ENCODE results near the gene FOSB.

FOSB gene

DNA sequence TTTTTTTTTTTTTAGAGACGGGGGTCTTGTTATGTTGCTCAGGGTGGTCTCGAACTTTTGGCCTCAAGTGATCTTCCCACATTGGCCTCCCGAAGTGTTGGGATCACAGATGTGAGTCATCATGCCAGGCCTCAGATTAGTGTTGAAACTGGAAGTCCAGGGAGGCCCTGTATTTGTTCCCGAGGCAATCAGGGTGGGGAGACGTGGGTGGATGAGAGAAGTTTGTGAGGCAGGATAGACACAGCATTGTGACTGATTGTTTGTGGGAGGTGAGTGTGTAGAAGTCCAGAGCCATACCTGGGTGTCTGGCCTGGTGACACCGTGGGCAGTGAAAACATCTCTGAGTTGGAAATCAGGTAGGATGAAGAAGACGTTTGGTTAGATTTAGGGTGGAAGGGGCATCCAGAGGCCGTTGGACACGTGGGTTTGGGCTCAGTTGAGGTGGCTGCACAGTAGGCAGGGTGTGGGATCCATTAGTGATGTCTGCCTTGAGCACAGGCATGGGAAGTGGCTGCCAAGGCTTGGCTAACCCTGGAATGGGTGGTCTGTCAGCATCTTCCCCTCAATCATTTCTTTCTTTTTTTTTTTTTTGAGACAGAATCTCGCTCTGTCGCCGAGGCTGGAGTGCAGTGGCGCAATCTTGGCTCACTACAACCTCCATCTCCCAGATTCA, 16.6 kb downstream of the FOSB start:
- Histone ChIP-seq H3K36me3 (ENCODE audit: control insufficient read depth, insufficient read depth, low read length) (no peaks in the 10 kb centered on the region), H3K27me3 (ENCODE audit: control insufficient read depth, insufficient read depth, low read length) (no peaks in the 10 kb centered on the region), H3K4me3 (ENCODE audit: low read length) (no peak overlapping the region), H3K27ac (ENCODE audit: low read length) (no peak overlapping the region), H3K4me1 (ENCODE audit: control insufficient read depth, insufficient read depth, low read length) (no peaks in the 10 kb centered on the region), H3K9me3 (ENCODE audit: control insufficient read depth, insufficient read depth, low read length) (no peaks in the 10 kb centered on the region)
- no CpG with 5 or more reads among the region's 13 CpGs for WGBS (ENCODE audit: insufficient coverage, insufficient read length)
- no peak for DNase-seq (ENCODE audit: low read depth, low spot score)

DNA sequence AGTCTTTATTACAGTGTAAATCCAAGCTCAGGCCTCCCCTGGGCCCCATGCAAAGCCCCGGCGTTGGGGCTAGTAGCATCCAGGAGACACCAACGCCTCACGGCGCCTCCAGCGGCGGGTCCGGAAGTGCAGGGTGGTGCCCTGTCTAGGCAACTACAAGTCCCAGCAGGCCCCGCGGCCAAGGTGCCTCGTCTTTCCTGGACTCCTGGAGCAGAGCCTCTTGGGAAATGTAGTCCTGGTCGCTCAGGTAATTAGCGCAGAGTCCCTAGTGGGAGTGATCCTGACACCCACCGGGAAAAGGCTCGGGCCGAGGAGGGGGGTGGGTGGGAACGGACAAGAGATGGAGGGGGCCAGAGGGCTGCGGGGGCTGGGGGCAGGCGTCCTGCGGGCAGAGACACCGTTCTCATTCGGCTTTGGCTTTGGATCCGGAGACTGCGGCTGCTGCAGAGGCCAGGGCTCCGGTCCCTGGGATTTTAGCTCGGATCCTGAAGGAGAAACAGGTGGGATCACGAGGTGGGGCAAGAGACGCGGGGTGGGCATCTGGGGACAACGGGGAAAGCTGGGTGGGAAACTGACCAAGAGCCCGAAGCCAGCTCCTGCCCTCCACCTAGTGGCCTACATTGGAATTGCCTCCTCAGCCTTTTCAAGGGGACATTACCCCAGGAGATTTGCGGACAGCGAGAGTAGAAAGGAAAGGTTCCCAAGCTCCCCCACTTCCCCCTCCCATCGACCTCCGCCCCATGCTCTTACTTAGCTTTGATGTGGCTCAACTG, 17.7 kb downstream of the FOSB start:
- DNase-seq (ENCODE audit: low read depth, low spot score): no peak
- WGBS (ENCODE audit: insufficient coverage, insufficient read length): no CpG with 5 or more reads among the region's 35 CpGs
- Histone ChIP-seq H3K4me3 (ENCODE audit: low read length) (peak overlapping the region; percentile 58; the same call in 1 of the 2 replicates), H3K27ac (ENCODE audit: low read length) (no peak overlapping the region), H3K36me3 (ENCODE audit: control insufficient read depth, insufficient read depth, low read length) (no peaks in the 10 kb centered on the region), H3K27me3 (ENCODE audit: control insufficient read depth, insufficient read depth, low read length) (no peaks in the 10 kb centered on the region), H3K9me3 (ENCODE audit: control insufficient read depth, insufficient read depth, low read length) (no peaks in the 10 kb centered on the region), H3K4me1 (ENCODE audit: control insufficient read depth, insufficient read depth, low read length) (no peaks in the 10 kb centered on the region)

DNA sequence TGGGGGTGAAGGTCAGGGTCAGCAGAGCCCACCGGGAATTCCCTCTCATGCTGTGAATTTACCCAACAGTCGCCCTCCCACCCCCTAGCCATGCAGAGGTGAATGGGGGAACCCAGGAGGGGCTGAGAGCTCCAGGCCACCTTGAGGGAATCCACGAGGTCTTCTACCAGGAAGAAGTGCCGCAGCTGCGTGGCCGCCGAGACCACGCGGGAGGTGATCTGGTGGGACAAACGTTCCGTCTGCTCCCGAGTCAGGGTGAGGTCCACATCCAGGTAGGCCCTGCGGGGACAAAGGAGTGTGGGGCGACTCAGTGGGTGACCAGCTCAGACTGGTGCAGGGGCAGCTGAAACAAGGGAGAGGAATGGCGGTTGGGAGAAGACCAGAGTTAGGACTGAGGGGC, 20.9 kb downstream of the FOSB start:
- Histone ChIP-seq H3K27me3 (ENCODE audit: control insufficient read depth, insufficient read depth, low read length) (no peaks in the 10 kb centered on the region), H3K9me3 (ENCODE audit: control insufficient read depth, insufficient read depth, low read length) (no peaks in the 10 kb centered on the region), H3K36me3 (ENCODE audit: control insufficient read depth, insufficient read depth, low read length) (no peaks in the 10 kb centered on the region), H3K27ac (ENCODE audit: low read length) (no peak overlapping the region), H3K4me1 (ENCODE audit: control insufficient read depth, insufficient read depth, low read length) (no peaks in the 10 kb centered on the region), H3K4me3 (ENCODE audit: low read length) (no peak overlapping the region)
- WGBS (ENCODE audit: insufficient coverage, insufficient read length): no CpG with 5 or more reads among the region's 15 CpGs
- DNase-seq (ENCODE audit: low read depth, low spot score): no peak

DNA sequence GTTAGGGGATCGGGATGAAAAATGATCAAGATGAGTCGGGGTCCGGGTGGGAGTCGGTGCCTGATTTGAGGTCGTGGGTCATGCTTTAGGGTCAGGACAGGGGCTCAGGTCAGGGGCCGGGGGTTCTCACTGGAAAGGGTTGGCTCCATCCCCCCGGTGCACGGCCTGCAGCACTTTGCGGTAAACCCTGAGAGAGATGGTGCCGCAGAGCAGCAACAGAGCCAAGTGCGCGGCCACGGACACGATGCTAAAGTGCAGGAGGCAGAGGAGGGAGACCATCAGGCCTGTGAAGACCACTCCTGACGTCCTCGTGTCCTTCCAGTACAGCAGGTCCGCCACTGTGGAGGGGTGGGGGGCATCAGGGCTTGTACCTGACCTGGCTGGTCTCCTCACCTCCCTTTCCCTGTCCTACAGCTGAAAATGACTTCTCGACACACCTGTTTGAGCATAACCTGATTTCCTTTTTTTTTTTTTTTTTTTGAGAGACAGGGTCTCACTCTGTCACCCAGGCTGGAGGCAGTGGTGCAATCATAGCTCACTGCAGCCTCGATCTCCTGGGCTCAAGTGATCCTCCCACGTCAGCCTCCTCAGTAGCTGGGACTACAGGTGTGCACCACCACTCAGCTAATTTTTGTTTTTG, 21.5 kb downstream of the FOSB start:
- Histone ChIP-seq H3K9me3 (ENCODE audit: control insufficient read depth, insufficient read depth, low read length) (no peaks in the 10 kb centered on the region), H3K4me3 (ENCODE audit: low read length) (no peak overlapping the region), H3K4me1 (ENCODE audit: control insufficient read depth, insufficient read depth, low read length) (no peaks in the 10 kb centered on the region), H3K27me3 (ENCODE audit: control insufficient read depth, insufficient read depth, low read length) (no peaks in the 10 kb centered on the region), H3K27ac (ENCODE audit: low read length) (no peak overlapping the region), H3K36me3 (ENCODE audit: control insufficient read depth, insufficient read depth, low read length) (no peaks in the 10 kb centered on the region)
- WGBS (ENCODE audit: insufficient coverage, insufficient read length): 100% methylated on average over 3 of the region's 20 CpGs
- no peak for DNase-seq (ENCODE audit: low read depth, low spot score)

DNA sequence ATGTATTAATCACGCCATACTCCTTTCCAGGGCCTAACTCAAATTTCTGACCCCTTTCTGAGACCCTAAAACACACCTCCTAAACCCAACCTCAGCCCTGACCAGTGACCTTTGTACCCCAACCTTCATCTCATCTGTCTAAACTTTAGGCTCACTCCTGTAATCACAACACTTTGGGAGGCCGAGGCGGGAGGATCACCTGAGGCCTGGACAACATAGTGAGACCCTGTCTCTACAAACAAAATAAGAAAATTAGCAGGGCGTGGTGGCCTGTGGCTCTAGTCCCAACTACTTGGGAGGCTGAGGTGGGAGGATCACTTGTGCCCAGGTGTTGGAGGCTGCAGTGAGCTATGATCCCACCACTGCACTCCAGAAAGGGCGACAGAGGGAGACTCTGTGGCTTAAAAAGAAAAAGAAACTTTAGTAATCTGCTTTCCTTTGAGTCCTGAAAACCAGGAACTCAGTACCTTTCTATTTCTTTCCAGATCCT, 24.4 kb downstream of the FOSB start:
- Histone ChIP-seq H3K36me3 (ENCODE audit: control insufficient read depth, insufficient read depth, low read length) (no peaks in the 10 kb centered on the region), H3K27ac (ENCODE audit: low read length) (no peak overlapping the region), H3K4me1 (ENCODE audit: control insufficient read depth, insufficient read depth, low read length) (no peaks in the 10 kb centered on the region), H3K9me3 (ENCODE audit: control insufficient read depth, insufficient read depth, low read length) (no peaks in the 10 kb centered on the region), H3K4me3 (ENCODE audit: low read length) (peak overlapping the region; percentile 43; the same call in 1 of the 2 replicates), H3K27me3 (ENCODE audit: control insufficient read depth, insufficient read depth, low read length) (no peaks in the 10 kb centered on the region)
- no CpG with 5 or more reads among the region's 5 CpGs for WGBS (ENCODE audit: insufficient coverage, insufficient read length)
- DNase-seq (ENCODE audit: low read depth, low spot score): no peak

DNA sequence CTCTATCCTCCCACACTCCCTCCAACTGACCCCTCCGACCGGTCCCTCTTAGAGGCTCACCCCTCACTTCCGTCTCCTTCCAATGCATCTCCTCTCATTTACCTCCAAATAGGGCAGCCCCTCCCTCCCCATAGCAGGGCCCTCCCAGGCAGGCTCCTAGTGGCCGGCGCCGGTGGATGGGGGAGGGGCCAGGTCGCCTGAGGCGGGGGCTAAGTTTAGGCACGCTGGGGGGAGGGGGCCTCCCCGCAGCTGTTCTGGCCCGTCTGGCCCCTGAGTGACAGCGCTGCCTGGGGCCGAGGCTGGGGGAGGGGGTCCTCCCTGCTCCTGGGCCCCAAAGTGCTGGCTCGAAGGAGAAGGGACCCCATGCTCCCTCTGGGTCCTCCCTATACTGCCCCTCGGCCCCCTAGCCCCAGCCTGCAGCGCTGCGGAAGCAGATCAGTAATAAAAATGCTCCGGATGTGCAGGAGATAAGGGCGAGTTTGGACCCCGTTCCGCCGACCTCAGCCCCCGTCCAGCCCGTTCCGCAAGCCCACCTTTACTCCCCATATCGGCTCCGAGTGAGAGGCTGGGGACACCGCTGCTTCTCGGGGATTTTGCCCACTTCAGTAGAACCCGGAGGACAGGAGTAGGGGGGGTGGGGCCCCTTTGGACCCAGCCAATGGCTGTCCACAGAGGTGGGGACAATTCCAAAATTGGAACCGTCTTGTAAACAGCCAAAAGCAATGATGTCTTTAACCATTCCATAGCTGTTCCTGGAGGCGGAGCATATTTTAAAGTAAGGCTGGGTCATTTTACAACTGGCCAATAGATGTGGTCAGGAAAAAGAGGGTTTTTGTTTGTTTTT, 25.1 kb downstream of the FOSB start:
- H3K36me3 ChIP-seq (ENCODE audit: control insufficient read depth, insufficient read depth, low read length): no peaks in the 10 kb centered on the region
- no CpG with 5 or more reads among the region's 32 CpGs for WGBS (ENCODE audit: insufficient coverage, insufficient read length)
- no peaks in the 10 kb centered on the region for H3K9me3 ChIP-seq (ENCODE audit: control insufficient read depth, insufficient read depth, low read length)
- no peaks in the 10 kb centered on the region for H3K4me1 ChIP-seq (ENCODE audit: control insufficient read depth, insufficient read depth, low read length)
- no peaks in the 10 kb centered on the region for H3K27me3 ChIP-seq (ENCODE audit: control insufficient read depth, insufficient read depth, low read length)
- DNase-seq (ENCODE audit: low read depth, low spot score): no peak
- H3K27ac ChIP-seq (ENCODE audit: low read length): no peak overlapping the region
- H3K4me3 ChIP-seq (ENCODE audit: low read length): peak overlapping the region; percentile 43; the same call in 1 of the 2 replicates

DNA sequence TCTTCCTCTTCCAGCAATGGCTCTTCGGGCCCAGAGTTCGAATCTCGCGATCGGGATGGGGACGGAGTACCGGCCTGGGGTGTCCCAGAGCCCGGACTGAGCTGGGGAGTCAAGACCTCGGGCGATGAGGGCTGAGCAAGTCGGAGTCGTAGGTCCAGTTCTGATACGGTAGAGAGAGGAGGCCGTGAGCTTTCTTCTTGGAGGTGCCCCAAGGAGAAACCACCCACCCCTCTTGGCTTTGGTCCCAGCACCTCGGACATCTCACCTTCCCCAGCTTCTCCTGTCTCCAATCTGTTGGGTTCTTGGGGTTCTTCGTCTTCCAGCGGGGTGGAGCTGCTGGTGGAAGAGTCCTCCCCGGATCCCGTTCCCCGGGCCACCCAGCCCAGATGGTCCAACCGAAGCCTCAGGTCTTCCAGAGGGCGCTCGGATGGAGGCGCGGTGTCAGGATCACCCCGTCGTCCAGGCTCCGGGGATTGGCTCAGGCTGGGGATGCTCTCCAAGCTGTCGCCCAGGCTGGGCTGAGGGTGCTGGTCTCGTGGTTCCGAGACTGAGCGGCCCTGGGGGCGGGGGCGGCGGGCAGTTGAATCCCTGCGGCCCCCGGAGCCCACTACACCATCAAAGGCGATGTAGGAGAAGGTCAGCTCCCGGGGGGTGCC, 26.6 kb downstream of the FOSB start:
- Histone ChIP-seq H3K27ac (ENCODE audit: low read length) (no peak overlapping the region), H3K4me3 (ENCODE audit: low read length) (no peak overlapping the region), H3K36me3 (ENCODE audit: control insufficient read depth, insufficient read depth, low read length) (no peaks in the 10 kb centered on the region), H3K27me3 (ENCODE audit: control insufficient read depth, insufficient read depth, low read length) (no peaks in the 10 kb centered on the region), H3K4me1 (ENCODE audit: control insufficient read depth, insufficient read depth, low read length) (0 out of 2 replicates have a peak, but pooled peaks cover 4% of the 10 kb centered on the region), H3K9me3 (ENCODE audit: control insufficient read depth, insufficient read depth, low read length) (no peaks in the 10 kb centered on the region)
- WGBS (ENCODE audit: insufficient coverage, insufficient read length): no CpG with 5 or more reads among the region's 39 CpGs
- DNase-seq (ENCODE audit: low read depth, low spot score): no peak

DNA sequence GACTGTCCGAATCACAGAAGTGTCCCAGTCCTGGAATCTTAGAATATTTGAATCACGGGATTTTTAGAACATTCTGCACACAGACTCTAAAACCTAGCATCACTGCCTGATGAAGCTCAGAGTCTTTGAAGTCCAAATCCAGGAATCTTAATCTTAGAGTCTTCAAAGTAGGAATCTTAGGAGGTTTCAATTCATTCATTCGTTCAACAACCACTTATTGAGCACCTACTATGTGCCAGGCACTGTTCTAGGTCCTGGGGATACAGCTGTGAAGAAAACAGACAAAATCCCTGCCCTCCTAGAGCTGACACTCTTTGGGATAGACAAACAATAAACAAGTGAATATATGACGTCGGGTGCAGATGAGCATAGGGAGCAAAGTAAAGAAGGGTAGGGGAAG, 27.4 kb downstream of the FOSB start:
- Histone ChIP-seq H3K4me3 (ENCODE audit: low read length) (no peak overlapping the region), H3K9me3 (ENCODE audit: control insufficient read depth, insufficient read depth, low read length) (no peaks in the 10 kb centered on the region), H3K36me3 (ENCODE audit: control insufficient read depth, insufficient read depth, low read length) (no peaks in the 10 kb centered on the region), H3K27ac (ENCODE audit: low read length) (no peak overlapping the region), H3K27me3 (ENCODE audit: control insufficient read depth, insufficient read depth, low read length) (no peaks in the 10 kb centered on the region), H3K4me1 (ENCODE audit: control insufficient read depth, insufficient read depth, low read length) (peaks cover 4% of the 10 kb centered on the region; the same call in 1 of the 2 replicates)
- no CpG with 5 or more reads among the region's 5 CpGs for WGBS (ENCODE audit: insufficient coverage, insufficient read length)
- no peak for DNase-seq (ENCODE audit: low read depth, low spot score)

DNA sequence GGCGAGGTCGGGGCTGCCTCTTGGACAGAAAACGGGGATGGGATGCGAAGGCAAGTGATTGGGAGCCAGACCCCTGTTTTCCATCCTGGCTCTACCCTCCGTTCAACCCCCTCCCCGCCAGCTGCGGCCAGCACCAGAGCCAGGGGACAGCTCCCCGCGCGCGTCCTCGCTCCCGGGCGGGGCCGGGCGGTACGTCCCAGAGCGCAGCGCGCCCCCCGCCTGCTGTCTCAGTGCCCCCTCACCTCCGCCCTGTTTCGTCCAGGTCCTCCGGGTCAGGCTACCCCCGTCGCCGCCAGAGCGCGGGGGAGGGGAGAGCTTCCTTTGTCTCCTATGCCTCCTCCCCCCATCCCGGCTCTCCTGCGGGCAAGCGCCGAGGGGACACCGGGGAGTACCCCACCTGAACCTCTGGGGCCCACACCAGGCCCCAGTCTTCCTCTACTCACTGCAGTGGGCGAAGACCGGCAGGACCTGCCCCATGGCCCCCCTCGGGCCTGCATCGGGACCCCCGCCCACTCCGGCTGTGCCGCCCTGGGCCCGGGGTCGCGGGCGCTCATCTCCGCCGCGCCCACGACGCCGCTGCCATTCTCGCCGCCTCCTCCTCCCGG, 28.7 kb downstream of the FOSB start:
- Histone ChIP-seq H3K27ac (ENCODE audit: low read length) (no peak overlapping the region), H3K9me3 (ENCODE audit: control insufficient read depth, insufficient read depth, low read length) (no peaks in the 10 kb centered on the region), H3K36me3 (ENCODE audit: control insufficient read depth, insufficient read depth, low read length) (no peaks in the 10 kb centered on the region), H3K4me3 (ENCODE audit: low read length) (peak overlapping the region; percentile 72; the same call in 1 of the 2 replicates), H3K4me1 (ENCODE audit: control insufficient read depth, insufficient read depth, low read length) (peaks cover 4% of the 10 kb centered on the region), H3K27me3 (ENCODE audit: control insufficient read depth, insufficient read depth, low read length) (no peaks in the 10 kb centered on the region)
- no peak for DNase-seq (ENCODE audit: low read depth, low spot score)
- WGBS (ENCODE audit: insufficient coverage, insufficient read length): no CpG with 5 or more reads among the region's 54 CpGs
